Germinal center (tissue), 1 donor: ENCODE measurements around the gene BRSK2.
"Not testable (repeated sequence)": the region's sequence is repeated elsewhere in the genome, so short reads cannot be mapped to it uniquely, and the experiment has no call there.

ENCODE experiments used
- DNase-seq: peaks from one replicate; pipeline ENCODE4 v3.0.0; 2012; ENCODE audit warnings: mixed read lengths, low spot score

BRSK2 gene

GRCh38 chr11:1354125-1354938, 35.4 kb upstream of the BRSK2 start:
- no peak for DNase-seq

GRCh38 chr11:1356007-1356435, 33.7 kb upstream of the BRSK2 start:
- DNase-seq: no peak

- no peak for DNase-seq
Observed at GRCh38 chr11:1356478-1356960, 33.2 kb upstream of the BRSK2 start.

- DNase-seq: no peak
Observed at GRCh38 chr11:1358286-1358685, 31.4 kb upstream of the BRSK2 start.

GRCh38 chr11:1358931-1359330, 30.8 kb upstream of the BRSK2 start:
- DNase-seq: not testable (repeated sequence)

GRCh38 chr11:1359556-1359955, 30.2 kb upstream of the BRSK2 start:
- DNase-seq: no peak

GRCh38 chr11:1360181-1360834, 29.4 kb upstream of the BRSK2 start:
- DNase-seq: no peak

- no peak for DNase-seq
Observed at GRCh38 chr11:1360835-1361357, 28.8 kb upstream of the BRSK2 start.

- no peak for DNase-seq
Observed at GRCh38 chr11:1361882-1362281, 27.9 kb upstream of the BRSK2 start.

GRCh38 chr11:1367721-1368120, 22.0 kb upstream of the BRSK2 start:
- DNase-seq: no peak

- no peak for DNase-seq
Observed at GRCh38 chr11:1368216-1368615, 21.5 kb upstream of the BRSK2 start.

GRCh38 chr11:1368966-1369365, 20.8 kb upstream of the BRSK2 start:
- no peak for DNase-seq

- no peak for DNase-seq
Observed at GRCh38 chr11:1369371-1370005, 20.2 kb upstream of the BRSK2 start.

- no peak for DNase-seq
Observed at GRCh38 chr11:1370186-1371025, 19.3 kb upstream of the BRSK2 start.

GRCh38 chr11:1371026-1371325, 18.8 kb upstream of the BRSK2 start:
- no peak for DNase-seq

- DNase-seq: no peak
Observed at GRCh38 chr11:1371377-1371776, 18.4 kb upstream of the BRSK2 start.

GRCh38 chr11:1371836-1372465, 17.8 kb upstream of the BRSK2 start:
- DNase-seq: no peak

GRCh38 chr11:1372660-1373059, 17.1 kb upstream of the BRSK2 start:
- DNase-seq: no peak

GRCh38 chr11:1373536-1374214, 16.1 kb upstream of the BRSK2 start:
- DNase-seq: no peak

GRCh38 chr11:1375161-1375954, 14.4 kb upstream of the BRSK2 start:
- no peak for DNase-seq
